K562 (cell line): ENCODE results near the gene ADAMTS15. TPM values are rescaled to one million over a fixed set of nuclear protein-coding genes. Genes with fewer than 3 reads are reported as not detected.

Experiments used
- ATAC-seq: fragments of 200-7000 bp; cut with Tn5 transposase; 3 replicates; pipeline ENCODE4 v1.9.1; 2020; ENCODE audit warnings: moderate library complexity
- BruUV-seq: library from RNA; stranded (reverse); fragments of 400-500 nt; replicated peaks from 2 replicates; lab custom pipeline; 2021; lab: Mats Ljungman, UMichigan
- CTCF ChIA-PET: fragments of 300-600 bp; formaldehyde crosslinking; extraction: SDS; loops from one replicate; lab custom pipeline; 2021; ENCODE audit warnings: low intra/inter-chr PET ratio; lab: Yijun Ruan, JAX
- POLR2A ChIA-PET: fragments of 300-600, 350-650 bp; sonication (Branson Sonifier 250); formaldehyde crosslinking; extraction: SDS; loops from one replicate; lab custom pipeline; 2021; ENCODE audit warnings: antibody characterized with exemption, inconsistent platforms; lab: Yijun Ruan, JAX
- DNase-seq, 4 experiments: peaks; one replicate each; pipeline versions ENCODE4 v3.0.0 to v3.0.0-alpha.2; 2011 to 2018; ENCODE audit warnings: low spot score in 3 of 4, mixed read lengths in 3 of 4; ENCODE audit errors: extremely low read depth in 1 of 4
- FAIRE-seq: peaks from 2 replicates; lab custom pipeline; 2011; peaks lifted over from hg19 to GRCh38; lab: Jason Lieb, UNC
- H2AFZ ChIP-seq: 2 replicates; pipeline ENCODE4 v1.6.0; 2011; ENCODE audit warnings: low read depth, low read length, control low read depth, inconsistent platforms
- H3K27ac ChIP-seq: fragments of 200-600 bp; 3 replicates; pipeline ENCODE4 v1.8.0; 2011; ENCODE audit warnings: low read depth, mild to moderate bottlenecking, control low read depth, inconsistent platforms, low read length, moderate library complexity, mixed read lengths; ENCODE audit errors: extremely low read depth
- H3K27me3 ChIP-seq, 2 experiments: fragments of 300-600 bp in 1 of 2; 2 replicates in 1 of 2; 3 replicates in 1 of 2; pipeline versions ENCODE4 v1.6.0 to v1.8.0; 2011; ENCODE audit warnings: inconsistent platforms in 2 of 2, low read length in 2 of 2, mild to moderate bottlenecking in 1 of 2, mixed read lengths in 1 of 2, moderate library complexity in 1 of 2; ENCODE audit not compliant: control insufficient read depth in 2 of 2, insufficient read depth in 2 of 2
- H3K36me3 ChIP-seq: fragments of 300-600 bp; 3 replicates; pipeline ENCODE4 v1.8.0; 2011; ENCODE audit warnings: mild to moderate bottlenecking, low read length, inconsistent platforms; ENCODE audit not compliant: control insufficient read depth, insufficient read depth
- H3K4me1 ChIP-seq, 2 experiments: fragments of 200-600 bp in 1 of 2; replicated peaks in 1 of 2; 2 replicates in 1 of 2; 3 replicates in 1 of 2; pipeline versions ENCODE4 v1.5.1 to v1.8.0; 2011; ENCODE audit warnings: inconsistent platforms in 2 of 2, low read length in 2 of 2, mild to moderate bottlenecking in 1 of 2, mixed read lengths in 1 of 2, moderate library complexity in 1 of 2; ENCODE audit not compliant: control insufficient read depth in 2 of 2, insufficient read depth in 2 of 2
- H3K4me2 ChIP-seq: 2 replicates; pipeline ENCODE4 v1.6.1; 2011; ENCODE audit warnings: low read length, control low read depth, inconsistent platforms, mixed read lengths; ENCODE audit not compliant: insufficient read depth
- H3K4me3 ChIP-seq: fragments of 200-600 bp; sonication (generic), shearing (Covaris generic); 2 replicates; pipeline ENCODE4 v1.5.1; 2016; ENCODE audit warnings: control low read depth, inconsistent platforms
- H3K79me2 ChIP-seq: fragments of 200-600 bp; 3 replicates; pipeline ENCODE4 v1.8.0; 2011; ENCODE audit warnings: low read length, inconsistent platforms; ENCODE audit not compliant: control insufficient read depth, insufficient read depth
- H3K9ac ChIP-seq, 2 experiments: 2 replicates each; pipeline versions ENCODE4 v1.6.0 to v1.6.1; 2011; ENCODE audit warnings: low read depth in 2 of 2, low read length in 2 of 2, control low read depth in 1 of 2, inconsistent platforms in 1 of 2, mild to moderate bottlenecking in 1 of 2, mixed read lengths in 1 of 2; ENCODE audit not compliant: insufficient read depth in 1 of 2
- H3K9me1 ChIP-seq: one replicate; pipeline ENCODE4 v1.6.0; 2011; ENCODE audit warnings: inconsistent platforms, mild to moderate bottlenecking, low read length, moderate library complexity; ENCODE audit not compliant: control insufficient read depth, insufficient read depth
- H3K9me3 ChIP-seq: replicated peaks from 2 replicates; pipeline ENCODE4 v1.5.1; 2011; ENCODE audit warnings: low read depth, low read length, inconsistent platforms; ENCODE audit not compliant: control insufficient read depth, insufficient read depth
- H4K20me1 ChIP-seq: replicated peaks from 2 replicates; pipeline ENCODE4 v1.6.1; 2011; ENCODE audit warnings: low read length, inconsistent platforms, mixed read lengths; ENCODE audit not compliant: control insufficient read depth, insufficient read depth
- CREB3 ChIP-seq: fragments of 450-650 bp; conservative IDR thresholded peaks from 2 replicates; pipeline ENCODE4 v1.6.1; 2016; ENCODE audit warnings: missing genetic modification characterization, low read depth, mild to moderate bottlenecking, missing compliant biosample characterization, moderate library complexity
- ETS1 ChIP-seq: conservative IDR thresholded peaks from 2 replicates; pipeline ENCODE4 v1.6.1; 2011; ENCODE audit warnings: low read depth, mild to moderate bottlenecking, low read length; ENCODE audit not compliant: control insufficient read depth
- MAFG ChIP-seq: fragments of 450-650 bp; conservative IDR thresholded peaks from 2 replicates; pipeline ENCODE4 v1.6.1; 2016; ENCODE audit warnings: missing genetic modification characterization, missing compliant biosample characterization
- POLR2AphosphoS5 ChIP-seq: IDR thresholded peaks from 2 replicates; pipeline ENCODE4 v1.6.1; 2011; ENCODE audit warnings: mild to moderate bottlenecking, low read depth, low read length, moderate library complexity; ENCODE audit not compliant: control insufficient read depth, insufficient read depth
- ZBTB7A ChIP-seq: IDR thresholded peaks from 2 replicates; pipeline ENCODE4 v1.6.1; 2011; ENCODE audit warnings: low read depth, mild to moderate bottlenecking, low read length, moderate library complexity, borderline replicate concordance; ENCODE audit not compliant: control insufficient read depth
- ZFP30 ChIP-seq: fragments of 250-450 bp; sonication (Bioruptor Pico); IDR thresholded peaks from 2 replicates; pipeline ENCODE4 v1.8.0; 2022; ENCODE audit warnings: moderate library complexity, mild to moderate bottlenecking, inconsistent platforms, borderline replicate concordance
- ZNF512 ChIP-seq: IDR thresholded peaks from 2 replicates; pipeline ENCODE4 v1.6.1; 2016; ENCODE audit warnings: missing genetic modification characterization, missing compliant biosample characterization
- ZNF695 ChIP-seq: fragments of 450-650 bp; formaldehyde crosslinking; IDR thresholded peaks from 2 replicates; pipeline ENCODE4 v1.4.0; 2020; ENCODE audit warnings: mild to moderate bottlenecking, moderate library complexity
- WGBS: fragments of 100-300 bp; shearing (Covaris generic); methylation state at CpG from one replicate; pipeline ENCODE4 v1.1.6; 2016; ENCODE audit warnings: low coverage, mixed read lengths; ENCODE audit not compliant: insufficient coverage; ENCODE audit errors: missing lambda C conversion rate; 5-methylcytosine and 5-hydroxymethylcytosine counted together
- in situ Hi-C: fragments of 300-500 bp; cut with MboI; formaldehyde crosslinking; loops from 4 replicates; pipeline ENCODE4 v1.15.0; 2018; ENCODE audit warnings: inconsistent platforms, mixed read lengths
- intact Hi-C: fragments of 100-400 bp; cut with micrococcal nuclease; formaldehyde crosslinking; loops from 2 replicates; pipeline ENCODE4 v1.14.2; 2022
- polyA plus RNA-seq, 8 experiments: library from polyadenylated mRNA; depleted of rRNA in 4 of 8; stranded (reverse) in 5 of 8; unstranded in 3 of 8; fragments of >200 nt; fragmentation: Nextera tagmentation in 2 of 8; fragmentation: Illumina TruSeq in 1 of 8; extraction: Ambion mirVana in 2 of 8; extraction: Trizol in 1 of 8; gene quantifications; 2 replicates each; pipeline versions ENCODE4 v1.2.1 to v1.2.3, GENCODE V29; 2011 to 2014; ENCODE audit warnings: inconsistent platforms in 1 of 8, missing spikeins in 1 of 8
- total RNA-seq, 7 experiments: library from RNA; depleted of rRNA in 6 of 7; stranded (reverse); fragments of >200 nt in 6 of 7; fragmentation: Illumina TruSeq in 2 of 7; extraction: Trizol in 2 of 7; gene quantifications; 2 replicates each; pipeline versions ENCODE4 v1.2.1 to v1.2.3, GENCODE V29; 2011 to 2021; ENCODE audit warnings: low replicate concordance in 1 of 7

The ADAMTS15 gene
- total and polyA plus RNA-seq, 9 of the 15 experiments (the other 6 are each of a cell fraction or from before 2014, with no cell fraction given): 0.04 TPM; not detected in 8

- Histone ChIP-seq H3K79me2 (no peaks in the 10 kb centered on the region), H3K27me3 (peaks cover 55 to 92% of the 10 kb centered on the region in 2 experiments), H3K27ac (no peak overlapping the region), H3K9me3 (no peaks in the 10 kb centered on the region), H3K9me1 (no peaks in the 10 kb centered on the region), H2AFZ (no peak overlapping the region), H3K36me3 (no peaks in the 10 kb centered on the region), H3K4me3 (no peak overlapping the region), H3K9ac (no peak overlapping the region), H3K4me1 (no peaks in the 10 kb centered on the region; a peak in 1 of 5 replicates), H4K20me1 (peaks cover 15% of the 10 kb centered on the region; the same call in 1 of the 2 replicates), H3K4me2 (no peak overlapping the region)
- FAIRE-seq (no peak), DNase-seq (no peak), ATAC-seq (no peak)
- POLR2A ChIA-PET: no interaction called here
- intact Hi-C loops (no loop called here), in situ Hi-C loops (loop anchor here (10.0 kb wide), 1 partner anchor 206 kb away; no protein-coding TSS in a partner anchor)
- no TSS peak for BruUV-seq
- CTCF ChIA-PET: no interaction called here
- no peak for TF ChIP-seq ZNF695 (CRISPR knock-in tag)
- TF ChIP-seq ZNF512 (tag): no peak
- TF ChIP-seq CREB3: no peak
- TF ChIP-seq ZFP30 (CRISPR knock-in tag): no peak
- no peak for TF ChIP-seq POLR2AphosphoS5
- TF ChIP-seq ZBTB7A: no peak
- no peak for TF ChIP-seq ETS1
- TF ChIP-seq MAFG (tag): no peak
- 3% methylated on average over 6 of the region's 7 CpGs for WGBS
These were observed 27.3 kb upstream of the ADAMTS15 start for GRCh38 chr11:130421199-130421585.
